ENCODE measurements around the gene MGME1. TPM values are rescaled to one million over a fixed set of nuclear protein-coding genes. Genes with fewer than 3 reads are reported as not detected.
A peak's percentile ranks its signal among the peaks of the same experiment; 100 is the strongest.

Gene MGME1
- total and polyA plus RNA-seq, 2 of the 13 experiments (the other 11 are each of a cell fraction or from before 2014, with no cell fraction given), result 36.7 to 66.6 TPM

- TF ChIP-seq CBX5 (CRISPR knock-in tag; IDR thresholded peaks at IDR 0.05; ENCODE audit: borderline replicate concordance) (peak; percentile 72; the same call in 1 of the 2 replicates), KLF9 (CRISPR knock-in tag; IDR thresholded peaks at IDR 0.05; ENCODE audit: low read depth) (0 out of 2 replicates have a peak, but pooled peaks have one; percentile 57), HOXA3 (CRISPR knock-in tag; IDR thresholded peaks at IDR 0.05) (peak; percentile 78), ZNF234 (CRISPR knock-in tag; conservative IDR thresholded peaks at IDR 0.05) (no peak), ZNF205 (CRISPR knock-in tag; IDR thresholded peaks at IDR 0.05) (peak; percentile 78), NFATC3 (CRISPR knock-in tag; IDR thresholded peaks at IDR 0.05) (no peak), ARID3A (IDR thresholded peaks at IDR 0.05; ENCODE audit: low read depth, low read length) (peak; percentile 43; the same call in 1 of the 2 replicates), YEATS2 (CRISPR knock-in tag; IDR thresholded peaks at IDR 0.05; ENCODE audit: borderline replicate concordance) (peak; percentile 37; the same call in 1 of the 2 replicates), PITX1 (CRISPR knock-in tag; IDR thresholded peaks at IDR 0.05) (peak; percentile 83; the same call in 1 of the 2 replicates), TEAD3 (CRISPR knock-in tag; optimal IDR thresholded peaks at IDR 0.05; ENCODE audit: borderline replicate concordance) (peak; percentile 60), ZNF616 (CRISPR knock-in tag; IDR thresholded peaks at IDR 0.05; ENCODE audit: low read depth) (0 out of 2 replicates have a peak, but pooled peaks have one; percentile 16), ZNF343 (CRISPR knock-in tag; IDR thresholded peaks at IDR 0.05) (0 out of 2 replicates have a peak, but pooled peaks have one; percentile 31), YEATS4 (CRISPR knock-in tag; IDR thresholded peaks at IDR 0.05; ENCODE audit: borderline replicate concordance) (peak; percentile 68; the same call in 1 of the 2 replicates), ZNF580 (CRISPR knock-in tag; IDR thresholded peaks at IDR 0.05; ENCODE audit: borderline replicate concordance, low read depth) (0 out of 2 replicates have a peak, but pooled peaks have one; percentile 44)
These were observed 7.8 kb upstream of the MGME1 start (continued) for GRCh38 chr20:17960927-17961586.

Data from HepG2 (cell line).